MCF 10A (cell line): ENCODE measurements around the gene LYZL4. TPM values are rescaled to one million over a fixed set of nuclear protein-coding genes. Genes with fewer than 3 reads are reported as not detected.

Experiments used
- BruUV-seq: library from RNA; stranded (reverse); fragments of 400-500 nt; replicated peaks from 2 replicates; lab custom pipeline; 2021; lab: Mats Ljungman, UMichigan
- CTCF ChIA-PET: fragments of 300-600 bp; sonication (Branson Sonifier 250); formaldehyde crosslinking; extraction: SDS; loops from one replicate; lab custom pipeline; 2021; ENCODE audit warnings: antibody characterized with exemption, inconsistent platforms; lab: Yijun Ruan, JAX
- POLR2A ChIA-PET: fragments of 300-600, 350-650 bp; sonication (Branson Sonifier 250); formaldehyde crosslinking; extraction: SDS; loops from one replicate; lab custom pipeline; 2020; ENCODE audit warnings: antibody characterized with exemption, inconsistent platforms; lab: Yijun Ruan, JAX
- DNase-seq: peaks from one replicate; pipeline ENCODE4 v3.0.0-alpha.2; 2018; ENCODE audit not compliant: unreplicated experiment
- H3K27ac Mint-ChIP-seq: one replicate; pipeline ENCODE4 v1.8.0; 2022; ENCODE audit warnings: mild to moderate bottlenecking, low read depth, mixed read lengths; ENCODE audit not compliant: unreplicated experiment
- H3K27me3 Mint-ChIP-seq: one replicate; pipeline ENCODE4 v1.8.0; 2022; ENCODE audit warnings: mixed read lengths; ENCODE audit not compliant: insufficient read depth, unreplicated experiment
- H3K36me3 Mint-ChIP-seq: one replicate; pipeline ENCODE4 v1.8.0; 2022; ENCODE audit warnings: mild to moderate bottlenecking, moderate library complexity, mixed read lengths; ENCODE audit not compliant: insufficient read depth, unreplicated experiment
- H3K4me1 Mint-ChIP-seq: one replicate; pipeline ENCODE4 v1.8.0; 2022; ENCODE audit warnings: mixed read lengths; ENCODE audit not compliant: insufficient read depth, unreplicated experiment
- H3K4me3 Mint-ChIP-seq: one replicate; pipeline ENCODE4 v1.8.0; 2022; ENCODE audit warnings: mild to moderate bottlenecking, moderate library complexity, mixed read lengths; ENCODE audit not compliant: unreplicated experiment
- H3K9me3 Mint-ChIP-seq: one replicate; pipeline ENCODE4 v1.8.0; 2022; ENCODE audit warnings: mixed read lengths; ENCODE audit not compliant: unreplicated experiment
- intact Hi-C: fragments of 100-400 bp; cut with micrococcal nuclease; formaldehyde crosslinking; loops from 2 replicates; pipeline ENCODE4 v1.14.1; 2022
- total RNA-seq: library from RNA; stranded (reverse); gene quantifications from 2 replicates; pipeline ENCODE4 v1.2.3, GENCODE V29; 2022
- TF ChIP-seq, protein P1 (sequence below): fragments of 200-600 bp; IDR thresholded peaks from one replicate; pipeline ENCODE4 v1.8.0; 2022; ENCODE audit warnings: antibody characterized with exemption, mild to moderate bottlenecking; ENCODE audit not compliant: unreplicated experiment

The LYZL4 gene
- total RNA-seq, 1 experiment from 2014 or later: not detected

DNA sequence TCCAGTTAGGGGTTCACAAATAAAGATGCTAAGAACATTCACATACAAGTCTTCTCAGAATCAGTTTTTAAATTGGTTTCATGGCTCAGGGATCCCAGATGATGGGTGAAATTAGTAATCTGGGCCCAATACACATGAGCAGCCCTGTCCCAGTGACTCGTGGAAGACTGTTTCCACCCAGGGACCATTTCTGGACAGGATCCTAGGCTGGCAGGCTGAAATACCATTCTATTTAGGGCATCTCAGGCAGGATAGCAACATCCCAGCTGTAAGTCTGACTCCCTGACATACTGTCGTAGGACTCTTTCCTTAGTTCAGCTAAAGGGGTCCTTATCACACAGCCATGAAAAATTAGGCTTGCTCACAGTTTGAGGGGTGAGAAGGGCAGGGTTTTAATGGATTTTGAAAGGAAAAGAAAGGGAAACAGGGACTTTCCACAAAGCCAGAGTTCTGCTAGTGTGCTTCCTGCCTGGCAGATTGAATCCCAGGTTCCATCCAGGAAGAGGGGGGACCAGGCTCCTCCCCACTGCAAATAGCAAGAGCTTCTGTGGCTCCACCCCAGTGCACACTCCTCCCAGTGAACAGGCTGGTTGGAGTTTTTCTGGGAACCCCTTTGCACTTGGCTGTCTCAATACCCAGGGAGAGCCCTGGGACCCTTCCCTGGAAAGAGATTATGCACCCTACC is 41.3 kb upstream of the LYZL4 start:
- Mint-ChIP-seq H3K36me3 (no peaks in the 10 kb centered on the region), H3K9me3 (no peaks in the 10 kb centered on the region), H3K27ac (no peak overlapping the region), H3K27me3 (no peaks in the 10 kb centered on the region), H3K4me1 (no peaks in the 10 kb centered on the region), H3K4me3 (no peak overlapping the region)
- intact Hi-C loops: loop anchor here (1.0 kb wide), 1 partner anchor 47 kb away; no protein-coding TSS in a partner anchor
- CTCF ChIA-PET: interaction anchor here (0.6 kb wide), 1 partner anchor 11 kb away, joined by 3 read pairs; no protein-coding TSS in a partner anchor
- POLR2A ChIA-PET: no interaction called here
- TF ChIP-seq, protein P1, sequence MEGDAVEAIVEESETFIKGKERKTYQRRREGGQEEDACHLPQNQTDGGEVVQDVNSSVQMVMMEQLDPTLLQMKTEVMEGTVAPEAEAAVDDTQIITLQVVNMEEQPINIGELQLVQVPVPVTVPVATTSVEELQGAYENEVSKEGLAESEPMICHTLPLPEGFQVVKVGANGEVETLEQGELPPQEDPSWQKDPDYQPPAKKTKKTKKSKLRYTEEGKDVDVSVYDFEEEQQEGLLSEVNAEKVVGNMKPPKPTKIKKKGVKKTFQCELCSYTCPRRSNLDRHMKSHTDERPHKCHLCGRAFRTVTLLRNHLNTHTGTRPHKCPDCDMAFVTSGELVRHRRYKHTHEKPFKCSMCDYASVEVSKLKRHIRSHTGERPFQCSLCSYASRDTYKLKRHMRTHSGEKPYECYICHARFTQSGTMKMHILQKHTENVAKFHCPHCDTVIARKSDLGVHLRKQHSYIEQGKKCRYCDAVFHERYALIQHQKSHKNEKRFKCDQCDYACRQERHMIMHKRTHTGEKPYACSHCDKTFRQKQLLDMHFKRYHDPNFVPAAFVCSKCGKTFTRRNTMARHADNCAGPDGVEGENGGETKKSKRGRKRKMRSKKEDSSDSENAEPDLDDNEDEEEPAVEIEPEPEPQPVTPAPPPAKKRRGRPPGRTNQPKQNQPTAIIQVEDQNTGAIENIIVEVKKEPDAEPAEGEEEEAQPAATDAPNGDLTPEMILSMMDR: no peak
- no peak for DNase-seq
- BruUV-seq: no TSS peak

DNA sequence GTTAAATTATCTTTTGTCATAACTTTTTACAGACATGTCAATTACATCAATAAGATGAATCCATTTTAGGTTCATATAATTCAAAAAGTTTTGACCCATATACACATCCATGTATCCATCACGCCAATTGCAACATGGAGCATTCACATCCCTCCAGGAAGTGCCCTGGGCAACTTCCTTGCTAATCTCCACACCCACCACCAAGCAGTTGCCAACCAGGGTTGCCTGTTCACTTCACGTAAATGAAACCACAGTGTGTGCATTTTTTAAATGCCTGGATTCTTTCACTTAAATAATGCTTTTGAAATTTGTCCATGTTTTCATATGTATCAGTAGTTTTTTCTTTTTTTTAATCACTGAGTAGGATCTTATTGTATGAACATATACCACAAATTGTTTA is 40.7 kb upstream of the LYZL4 start:
- H3K27ac Mint-ChIP-seq: no peak overlapping the region
- TF ChIP-seq, protein P1: no peak
- POLR2A ChIA-PET: no interaction called here
- no TSS peak for BruUV-seq
- H3K4me3 Mint-ChIP-seq: no peak overlapping the region
- H3K9me3 Mint-ChIP-seq: no peaks in the 10 kb centered on the region
- intact Hi-C loops: no loop called here
- H3K36me3 Mint-ChIP-seq: no peaks in the 10 kb centered on the region
- no peaks in the 10 kb centered on the region for H3K4me1 Mint-ChIP-seq
- CTCF ChIA-PET: interaction anchor here (0.6 kb wide), 1 partner anchor 86 kb away, joined by 3 read pairs; no protein-coding TSS in a partner anchor
- H3K27me3 Mint-ChIP-seq: no peaks in the 10 kb centered on the region
- DNase-seq: peak; percentile 56

GRCh38 chr3:42450567-42450966 is 40.2 kb upstream of the LYZL4 start:
- CTCF ChIA-PET: interaction anchor here (0.6 to 1.3 kb wide), 2 partner anchors 86 to 222 kb away, joined by 3 to 4 read pairs; no protein-coding TSS in a partner anchor
- Mint-ChIP-seq H3K36me3 (no peaks in the 10 kb centered on the region), H3K9me3 (no peaks in the 10 kb centered on the region), H3K4me3 (no peak overlapping the region), H3K4me1 (no peaks in the 10 kb centered on the region), H3K27ac (no peak overlapping the region), H3K27me3 (no peaks in the 10 kb centered on the region)
- intact Hi-C loops: no loop called here
- TF ChIP-seq, protein P1: no peak
- POLR2A ChIA-PET: no interaction called here
- BruUV-seq: no TSS peak
- no peak for DNase-seq

DNA sequence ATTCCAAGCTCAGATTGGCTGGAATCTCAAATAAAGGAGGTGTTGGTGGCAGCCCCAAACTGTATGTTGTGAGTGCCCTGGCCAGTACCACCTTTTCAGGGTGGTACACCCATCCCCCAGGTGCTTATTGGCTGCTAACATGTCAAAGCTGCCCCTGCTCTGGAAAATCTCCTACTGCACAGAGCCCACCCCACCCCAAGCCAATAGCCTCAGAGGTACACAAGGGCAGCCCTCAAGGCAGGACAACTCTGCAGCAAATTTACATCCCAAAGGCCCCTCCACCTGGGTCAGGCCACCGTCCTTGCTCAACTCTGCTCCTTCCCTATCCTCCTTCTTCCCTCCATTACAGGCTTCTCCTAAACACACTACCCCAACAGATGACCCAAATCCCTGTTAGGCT is 37.1 kb upstream of the LYZL4 start:
- CTCF ChIA-PET: interaction anchor here (0.6 to 3.1 kb wide), 5 partner anchors 10 to 303 kb away, joined by 3 to 25 read pairs (median 3); no protein-coding TSS in a partner anchor
- POLR2A ChIA-PET: interaction anchor here (0.7 kb wide), 1 partner anchor 200 kb away, joined by 3 read pairs; no protein-coding TSS in a partner anchor
- H3K4me1 Mint-ChIP-seq: no peaks in the 10 kb centered on the region
- H3K9me3 Mint-ChIP-seq: no peaks in the 10 kb centered on the region
- intact Hi-C loops: no loop called here
- no peaks in the 10 kb centered on the region for H3K36me3 Mint-ChIP-seq
- no TSS peak for BruUV-seq
- H3K27me3 Mint-ChIP-seq: no peaks in the 10 kb centered on the region
- no peak overlapping the region for H3K27ac Mint-ChIP-seq
- TF ChIP-seq, protein P1: no peak
- no peak for DNase-seq
- H3K4me3 Mint-ChIP-seq: no peak overlapping the region
